ENCODE measurements around the gene NUDT19.

DNA sequence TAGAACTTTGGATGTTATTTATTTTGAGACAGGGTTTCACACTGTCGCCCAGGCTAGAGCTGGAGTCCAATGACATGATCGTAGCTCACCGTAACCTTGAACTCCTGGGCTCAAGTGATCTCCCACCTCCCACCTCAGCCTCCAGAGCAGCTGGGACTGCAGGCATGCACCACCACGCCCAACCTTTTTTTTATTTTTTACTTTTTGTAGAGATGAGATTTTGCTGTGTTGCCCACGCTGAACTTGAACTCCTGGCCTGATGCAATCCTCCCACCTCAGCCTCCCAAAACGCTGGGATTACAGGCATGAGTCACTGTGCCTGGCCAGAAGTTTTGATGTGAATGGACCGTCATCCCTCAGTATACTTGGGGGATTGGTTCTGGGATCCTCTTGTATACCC lies 30.3 kb upstream of the NUDT19 start:
- no peak for TF ChIP-seq CSDC2 (CRISPR knock-in tag; IDR thresholded peaks at IDR 0.05)
- no peak for TF ChIP-seq ZFP3 (CRISPR knock-in tag; IDR thresholded peaks at IDR 0.05)
- no peak for TF ChIP-seq ZNF8 (CRISPR knock-in tag; IDR thresholded peaks at IDR 0.05)
- no peak for TF ChIP-seq SNAI2 (CRISPR knock-in tag; IDR thresholded peaks at IDR 0.05)
- no peak for TF ChIP-seq TCF4 (CRISPR knock-in tag; IDR thresholded peaks at IDR 0.05; ENCODE audit: borderline replicate concordance)
- TF ChIP-seq RARB (CRISPR knock-in tag; IDR thresholded peaks at IDR 0.05) = no peak
- TF ChIP-seq, protein P1, sequence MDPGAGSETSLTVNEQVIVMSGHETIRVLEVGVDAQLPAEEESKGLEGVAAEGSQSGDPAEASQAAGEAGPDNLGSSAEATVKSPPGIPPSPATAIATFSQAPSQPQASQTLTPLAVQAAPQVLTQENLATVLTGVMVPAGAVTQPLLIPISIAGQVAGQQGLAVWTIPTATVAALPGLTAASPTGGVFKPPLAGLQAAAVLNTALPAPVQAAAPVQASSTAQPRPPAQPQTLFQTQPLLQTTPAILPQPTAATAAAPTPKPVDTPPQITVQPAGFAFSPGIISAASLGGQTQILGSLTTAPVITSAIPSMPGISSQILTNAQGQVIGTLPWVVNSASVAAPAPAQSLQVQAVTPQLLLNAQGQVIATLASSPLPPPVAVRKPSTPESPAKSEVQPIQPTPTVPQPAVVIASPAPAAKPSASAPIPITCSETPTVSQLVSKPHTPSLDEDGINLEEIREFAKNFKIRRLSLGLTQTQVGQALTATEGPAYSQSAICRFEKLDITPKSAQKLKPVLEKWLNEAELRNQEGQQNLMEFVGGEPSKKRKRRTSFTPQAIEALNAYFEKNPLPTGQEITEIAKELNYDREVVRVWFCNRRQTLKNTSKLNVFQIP (CRISPR knock-in tag; IDR thresholded peaks at IDR 0.05; ENCODE audit: borderline replicate concordance, low read depth) = no peak
- no peak for TF ChIP-seq ZC3H10 (CRISPR knock-in tag; IDR thresholded peaks at IDR 0.05)
- no peak for TF ChIP-seq ARNTL (CRISPR knock-in tag; IDR thresholded peaks at IDR 0.05; ENCODE audit: borderline replicate concordance, low read depth)
- no peak for TF ChIP-seq ZNF565 (CRISPR knock-in tag; conservative IDR thresholded peaks at IDR 0.05; ENCODE audit: low read depth)
- no peak for TF ChIP-seq GLIS3 (CRISPR knock-in tag; IDR thresholded peaks at IDR 0.05)
- TF ChIP-seq, protein P2, sequence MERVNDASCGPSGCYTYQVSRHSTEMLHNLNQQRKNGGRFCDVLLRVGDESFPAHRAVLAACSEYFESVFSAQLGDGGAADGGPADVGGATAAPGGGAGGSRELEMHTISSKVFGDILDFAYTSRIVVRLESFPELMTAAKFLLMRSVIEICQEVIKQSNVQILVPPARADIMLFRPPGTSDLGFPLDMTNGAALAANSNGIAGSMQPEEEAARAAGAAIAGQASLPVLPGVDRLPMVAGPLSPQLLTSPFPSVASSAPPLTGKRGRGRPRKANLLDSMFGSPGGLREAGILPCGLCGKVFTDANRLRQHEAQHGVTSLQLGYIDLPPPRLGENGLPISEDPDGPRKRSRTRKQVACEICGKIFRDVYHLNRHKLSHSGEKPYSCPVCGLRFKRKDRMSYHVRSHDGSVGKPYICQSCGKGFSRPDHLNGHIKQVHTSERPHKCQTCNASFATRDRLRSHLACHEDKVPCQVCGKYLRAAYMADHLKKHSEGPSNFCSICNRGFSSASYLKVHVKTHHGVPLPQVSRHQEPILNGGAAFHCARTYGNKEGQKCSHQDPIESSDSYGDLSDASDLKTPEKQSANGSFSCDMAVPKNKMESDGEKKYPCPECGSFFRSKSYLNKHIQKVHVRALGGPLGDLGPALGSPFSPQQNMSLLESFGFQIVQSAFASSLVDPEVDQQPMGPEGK (CRISPR knock-in tag; IDR thresholded peaks at IDR 0.05; ENCODE audit: borderline replicate concordance) = no peak
